Endothelial cell of umbilical vein (primary cell): ENCODE results near the gene RSPO1. TPM values are rescaled to one million over a fixed set of nuclear protein-coding genes. Genes with fewer than 3 reads are reported as not detected.

Source experiments
- BruUV-seq: library from RNA; stranded (reverse); fragments of 400-500 nt; replicated peaks from 2 replicates; lab custom pipeline; 2021; lab: Mats Ljungman, UMichigan
- CTCF ChIA-PET: fragments of 300-600, 350-600 bp; sonication (Branson Sonifier 250); formaldehyde crosslinking; loops from one replicate; lab custom pipeline; 2021; ENCODE audit warnings: antibody characterized with exemption, inconsistent platforms; lab: Charles Lee
- POLR2A ChIA-PET: fragments of 300-600, 350-600 bp; sonication (Branson Sonifier 250); formaldehyde crosslinking; loops from one replicate; lab custom pipeline; 2021; ENCODE audit warnings: antibody characterized with exemption, inconsistent platforms; lab: Charles Lee
- DNase-seq: peaks from one replicate; pipeline ENCODE4 v3.0.0-alpha.2; 2011; ENCODE audit warnings: low read depth, low spot score
- FAIRE-seq: peaks from 2 replicates; lab custom pipeline; 2011; peaks lifted over from hg19 to GRCh38; lab: Jason Lieb, UNC
- H2AFZ ChIP-seq: 2 replicates; pipeline ENCODE4 v1.6.0; 2012; ENCODE audit warnings: low read depth, low read length, control low read depth, inconsistent platforms
- H3K27ac ChIP-seq: 2 replicates; pipeline ENCODE4 v1.5.1; 2011; ENCODE audit warnings: low read depth, mild to moderate bottlenecking, control low read depth, low read length, moderate library complexity; ENCODE audit not compliant: insufficient read depth
- H3K27me3 ChIP-seq, 2 experiments: 2 replicates each; pipeline versions ENCODE4 v1.6.0 to v1.6.1; 2011; ENCODE audit warnings: low read length in 2 of 2, mixed read lengths in 1 of 2; ENCODE audit not compliant: control insufficient read depth in 2 of 2, insufficient read depth in 2 of 2
- H3K36me3 ChIP-seq, 2 experiments: 2 replicates in 1 of 2; 3 replicates in 1 of 2; pipeline ENCODE4 v1.5.1; 2011; ENCODE audit warnings: low read length in 2 of 2, mild to moderate bottlenecking in 1 of 2, moderate library complexity in 1 of 2; ENCODE audit not compliant: control insufficient read depth in 2 of 2, insufficient read depth in 2 of 2; ENCODE audit errors: extremely low read depth in 1 of 2
- H3K4me1 ChIP-seq: 3 replicates; pipeline ENCODE4 v1.5.1; 2011; ENCODE audit warnings: mild to moderate bottlenecking, low read length; ENCODE audit not compliant: control insufficient read depth, insufficient read depth; ENCODE audit errors: extremely low read depth
- H3K4me2 ChIP-seq: 2 replicates; pipeline ENCODE4 v1.6.1; 2011; ENCODE audit warnings: low read length, control low read depth, mixed read lengths; ENCODE audit not compliant: insufficient read depth
- H3K4me3 ChIP-seq, 3 experiments: fragments of 200-600 bp in 1 of 3; sonication (generic), shearing (Covaris generic) in 1 of 3; replicated peaks in 1 of 3; 2 replicates each; pipeline ENCODE4 v1.5.1; 2011 to 2016; ENCODE audit warnings: control low read depth in 3 of 3, low read length in 3 of 3, mild to moderate bottlenecking in 2 of 3, inconsistent platforms in 1 of 3, low read depth in 1 of 3, moderate library complexity in 1 of 3; ENCODE audit not compliant: insufficient read depth in 1 of 3
- H3K79me2 ChIP-seq: 2 replicates; pipeline ENCODE4 v1.6.0; 2012; ENCODE audit warnings: low read length, inconsistent platforms; ENCODE audit not compliant: control insufficient read depth, insufficient read depth
- H3K9ac ChIP-seq: replicated peaks from 2 replicates; pipeline ENCODE3; 2011; ENCODE audit warnings: low read length, control low read depth; ENCODE audit not compliant: insufficient read depth; ENCODE audit errors: extremely low read depth
- H3K9me1 ChIP-seq: replicated peaks from 3 replicates; pipeline ENCODE4 v1.6.0; 2011; ENCODE audit warnings: mild to moderate bottlenecking, low read length; ENCODE audit not compliant: control insufficient read depth, insufficient read depth; ENCODE audit errors: extremely low read depth
- H3K9me3 ChIP-seq: replicated peaks from 2 replicates; pipeline ENCODE4 v1.5.1; 2012; ENCODE audit warnings: low read length, inconsistent platforms; ENCODE audit not compliant: control insufficient read depth, insufficient read depth
- H4K20me1 ChIP-seq: replicated peaks from 2 replicates; pipeline ENCODE3; 2011; ENCODE audit warnings: mild to moderate bottlenecking, low read length; ENCODE audit not compliant: control insufficient read depth, insufficient read depth; ENCODE audit errors: extremely low read depth
- EZH2 ChIP-seq: IDR thresholded peaks from 2 replicates; pipeline ENCODE4 v1.6.1; 2012; ENCODE audit warnings: borderline replicate concordance, low read depth, mild to moderate bottlenecking, moderate library complexity, low read length, inconsistent platforms; ENCODE audit not compliant: severe bottlenecking
- FOS ChIP-seq: IDR thresholded peaks from 2 replicates; pipeline ENCODE4 v1.6.1; 2011; ENCODE audit warnings: mild to moderate bottlenecking, low read length, moderate library complexity, borderline replicate concordance; ENCODE audit not compliant: insufficient read depth
- GATA2 ChIP-seq: IDR thresholded peaks from 2 replicates; pipeline ENCODE4 v1.7.0; 2011; ENCODE audit warnings: low read depth, mild to moderate bottlenecking, moderate library complexity, mixed read lengths, low read length; ENCODE audit not compliant: insufficient read length, insufficient read depth
- MYC ChIP-seq: IDR thresholded peaks from one replicate; pipeline ENCODE4 v1.6.1; 2011; ENCODE audit warnings: mild to moderate bottlenecking, low read depth, low read length
- POLR2A ChIP-seq: IDR thresholded peaks from 2 replicates; pipeline ENCODE4 v1.6.1; 2012; ENCODE audit warnings: low read depth, mild to moderate bottlenecking, control low read depth, low read length
- POLR2AphosphoS5 ChIP-seq: IDR thresholded peaks from 2 replicates; pipeline ENCODE4 v1.6.1; 2012; ENCODE audit warnings: low read depth, mild to moderate bottlenecking, control low read depth, low read length, moderate library complexity; ENCODE audit not compliant: insufficient read depth
- dilution Hi-C: fragments of 300-500 bp; cut with MboI; formaldehyde crosslinking; loops from one replicate; pipeline ENCODE4 v1.15.0; 2019; ENCODE audit warnings: low sequenced_read_pairs; ENCODE audit not compliant: extremely low pct_ligation_motif_present
- intact Hi-C: fragments of 100-400 bp; cut with micrococcal nuclease; formaldehyde crosslinking; loops from one replicate; pipeline ENCODE4 v1.10.0; 2022
- polyA plus RNA-seq, 4 experiments: library from polyadenylated mRNA; depleted of rRNA in 3 of 4; stranded (reverse) in 3 of 4; unstranded in 1 of 4; fragments of >200 nt; gene quantifications; 2 replicates each; pipeline versions ENCODE4 v1.2.1 to v1.2.3, GENCODE V29; 2011 to 2012; ENCODE audit warnings: missing spikeins in 1 of 4
- total RNA-seq: library from RNA; stranded (reverse); gene quantifications from 2 replicates; pipeline ENCODE4 v1.2.3, GENCODE V29; 2021
- TF ChIP-seq, protein P1 (sequence below): IDR thresholded peaks from 2 replicates; pipeline ENCODE4 v1.6.1; 2011; ENCODE audit not compliant: insufficient read depth, insufficient read length
- TF ChIP-seq, protein P2 (sequence below), 2 donors: IDR thresholded peaks; 1 replicate in 1 of 2; 2 replicates in 1 of 2; pipeline ENCODE4 v1.5.1; 2011; ENCODE audit warnings: low read length in 2 of 2, mild to moderate bottlenecking in 2 of 2, moderate library complexity in 2 of 2, control low read depth in 1 of 2, inconsistent platforms in 1 of 2, low read depth in 1 of 2; ENCODE audit not compliant: insufficient read depth in 1 of 2; ENCODE audit errors: extremely low read depth in 1 of 2

Gene RSPO1
- total and polyA plus RNA-seq, 2 donors (not counting 3 experiments of a cell fraction or from before 2014, with no cell fraction given): not detected

DNA sequence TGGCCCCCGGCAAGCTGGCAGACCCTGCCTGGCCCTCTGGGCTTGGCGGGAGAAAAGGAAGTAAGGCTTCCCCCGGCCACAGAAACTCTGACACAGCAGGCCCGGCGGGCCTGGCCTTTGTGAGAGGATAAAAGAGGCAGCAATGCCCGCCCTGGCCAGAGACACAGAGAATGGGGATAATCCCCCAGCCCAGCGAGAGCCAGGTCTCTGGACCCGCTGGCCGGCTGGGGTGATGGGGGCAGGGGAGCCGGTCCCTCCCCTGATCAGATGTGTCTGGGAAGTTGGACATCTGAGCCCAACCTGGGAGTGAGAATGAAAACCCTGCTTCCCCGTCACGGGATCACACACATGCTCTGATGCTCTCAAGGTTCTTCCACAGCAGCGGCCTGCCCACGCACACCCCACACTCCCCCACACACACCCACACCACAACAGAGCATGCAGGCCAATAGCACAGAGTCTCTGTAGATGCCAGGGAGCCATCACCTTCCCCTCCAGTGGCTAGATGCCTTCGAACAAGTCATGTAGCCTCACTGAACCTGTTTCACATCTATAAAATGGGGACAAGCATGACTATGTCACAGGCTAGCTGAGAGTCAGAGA is 4.2 kb downstream of the RSPO1 start:
- FAIRE-seq: no peak
- ChIA-PET CTCF (interaction anchor here (1.6 kb wide), 1 partner anchor 28 kb away, joined by 6 read pairs; no protein-coding TSS in a partner anchor), POLR2A (no interaction called here)
- Histone ChIP-seq H3K27ac (no peak overlapping the region), H3K79me2 (no peaks in the 10 kb centered on the region), H3K27me3 (peaks cover 55 to 60% of the 10 kb centered on the region in 2 experiments), H3K4me3 (no peak overlapping the region), H3K9me3 (no peaks in the 10 kb centered on the region), H3K36me3 (no peaks in the 10 kb centered on the region), H3K4me1 (no peaks in the 10 kb centered on the region), H4K20me1 (no peaks in the 10 kb centered on the region), H3K9me1 (no peaks in the 10 kb centered on the region), H3K9ac (no peak overlapping the region), H3K4me2 (no peak overlapping the region), H2AFZ (no peak overlapping the region)
- TF ChIP-seq FOS: no peak
- no peak for TF ChIP-seq POLR2A
- TF ChIP-seq, protein P1, sequence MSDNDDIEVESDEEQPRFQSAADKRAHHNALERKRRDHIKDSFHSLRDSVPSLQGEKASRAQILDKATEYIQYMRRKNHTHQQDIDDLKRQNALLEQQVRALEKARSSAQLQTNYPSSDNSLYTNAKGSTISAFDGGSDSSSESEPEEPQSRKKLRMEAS: no peak
- TF ChIP-seq MYC: no peak
- TF ChIP-seq GATA2: no peak
- TF ChIP-seq EZH2: no peak
- no peak for TF ChIP-seq POLR2AphosphoS5
- TF ChIP-seq, protein P2, sequence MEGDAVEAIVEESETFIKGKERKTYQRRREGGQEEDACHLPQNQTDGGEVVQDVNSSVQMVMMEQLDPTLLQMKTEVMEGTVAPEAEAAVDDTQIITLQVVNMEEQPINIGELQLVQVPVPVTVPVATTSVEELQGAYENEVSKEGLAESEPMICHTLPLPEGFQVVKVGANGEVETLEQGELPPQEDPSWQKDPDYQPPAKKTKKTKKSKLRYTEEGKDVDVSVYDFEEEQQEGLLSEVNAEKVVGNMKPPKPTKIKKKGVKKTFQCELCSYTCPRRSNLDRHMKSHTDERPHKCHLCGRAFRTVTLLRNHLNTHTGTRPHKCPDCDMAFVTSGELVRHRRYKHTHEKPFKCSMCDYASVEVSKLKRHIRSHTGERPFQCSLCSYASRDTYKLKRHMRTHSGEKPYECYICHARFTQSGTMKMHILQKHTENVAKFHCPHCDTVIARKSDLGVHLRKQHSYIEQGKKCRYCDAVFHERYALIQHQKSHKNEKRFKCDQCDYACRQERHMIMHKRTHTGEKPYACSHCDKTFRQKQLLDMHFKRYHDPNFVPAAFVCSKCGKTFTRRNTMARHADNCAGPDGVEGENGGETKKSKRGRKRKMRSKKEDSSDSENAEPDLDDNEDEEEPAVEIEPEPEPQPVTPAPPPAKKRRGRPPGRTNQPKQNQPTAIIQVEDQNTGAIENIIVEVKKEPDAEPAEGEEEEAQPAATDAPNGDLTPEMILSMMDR (IDR thresholded peaks at IDR 0.05; ENCODE audit: extremely low read depth in 1 of 2, insufficient read depth in 1 of 2, low read depth in 1 of 2, low read length in 2 of 2): no peak
- dilution Hi-C loops: no loop called here
- intact Hi-C loops: no loop called here
- BruUV-seq: no TSS peak
- no peak for DNase-seq
